ENCODE results near the gene KHSRP. TPM values are rescaled to one million over a fixed set of nuclear protein-coding genes. Genes with fewer than 3 reads are reported as not detected.
"Not testable (repeated sequence)": the region's sequence is repeated elsewhere in the genome, so short reads cannot be mapped to it uniquely, and the experiment has no call there.

Gene KHSRP
- total and polyA plus RNA-seq, 10 donors: 35.8 to 174 (median 124) TPM

DNA sequence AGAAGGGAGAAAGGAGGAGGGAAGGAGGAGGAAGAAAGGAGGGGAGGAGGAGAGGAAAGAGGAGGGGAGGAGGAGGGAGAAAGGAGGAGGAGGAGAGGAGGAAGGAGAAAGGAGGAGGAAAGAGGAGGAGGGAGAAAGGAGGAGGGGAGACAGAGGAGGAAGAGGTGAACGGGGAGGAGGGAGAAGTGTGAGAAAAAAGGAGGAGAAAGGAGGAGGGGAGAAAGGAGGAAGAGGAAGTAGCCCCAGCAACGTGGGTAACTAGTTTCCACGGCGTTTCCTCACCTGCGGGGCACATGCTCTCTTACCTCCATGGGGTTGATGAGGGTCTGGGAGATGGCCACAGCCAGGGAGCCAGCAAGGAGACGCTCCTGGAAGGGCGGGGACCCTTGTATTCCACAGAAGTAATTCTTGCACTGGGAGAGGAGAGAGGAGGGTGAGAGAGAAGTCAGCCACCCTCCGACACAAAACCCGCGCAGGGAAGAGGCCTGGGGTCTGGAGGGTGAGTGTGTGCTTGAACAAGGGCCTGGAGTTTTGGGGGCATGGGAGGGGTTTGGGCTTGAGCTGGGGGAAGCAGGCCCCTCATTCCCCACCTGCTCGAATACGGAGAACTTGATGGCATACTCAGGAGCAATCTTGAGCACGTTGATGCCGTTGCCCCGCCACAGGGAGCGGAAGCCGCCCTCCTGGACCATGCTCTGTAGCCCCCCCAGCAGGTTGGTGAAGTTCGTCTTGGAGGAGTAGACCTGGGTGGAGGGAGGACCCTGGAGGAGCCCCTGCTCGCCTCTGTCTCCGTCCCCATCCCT is 5.0 kb upstream of the KHSRP start:
- H3K4me1 ChIP-seq: peaks cover 0 to 15% (median 6%) of the 10 kb centered on the region in 6 donors
- H3K27me3 ChIP-seq (replicated peaks in 1 of 7): no peaks in the 10 kb centered on the region
- no peak overlapping the region for H3K4me3 ChIP-seq
- TF ChIP-seq POLR2AphosphoS5 (IDR thresholded peaks at IDR 0.05) (no peak), POLR2A (IDR thresholded peaks at IDR 0.05) (no peak)
- TF ChIP-seq, protein P1, sequence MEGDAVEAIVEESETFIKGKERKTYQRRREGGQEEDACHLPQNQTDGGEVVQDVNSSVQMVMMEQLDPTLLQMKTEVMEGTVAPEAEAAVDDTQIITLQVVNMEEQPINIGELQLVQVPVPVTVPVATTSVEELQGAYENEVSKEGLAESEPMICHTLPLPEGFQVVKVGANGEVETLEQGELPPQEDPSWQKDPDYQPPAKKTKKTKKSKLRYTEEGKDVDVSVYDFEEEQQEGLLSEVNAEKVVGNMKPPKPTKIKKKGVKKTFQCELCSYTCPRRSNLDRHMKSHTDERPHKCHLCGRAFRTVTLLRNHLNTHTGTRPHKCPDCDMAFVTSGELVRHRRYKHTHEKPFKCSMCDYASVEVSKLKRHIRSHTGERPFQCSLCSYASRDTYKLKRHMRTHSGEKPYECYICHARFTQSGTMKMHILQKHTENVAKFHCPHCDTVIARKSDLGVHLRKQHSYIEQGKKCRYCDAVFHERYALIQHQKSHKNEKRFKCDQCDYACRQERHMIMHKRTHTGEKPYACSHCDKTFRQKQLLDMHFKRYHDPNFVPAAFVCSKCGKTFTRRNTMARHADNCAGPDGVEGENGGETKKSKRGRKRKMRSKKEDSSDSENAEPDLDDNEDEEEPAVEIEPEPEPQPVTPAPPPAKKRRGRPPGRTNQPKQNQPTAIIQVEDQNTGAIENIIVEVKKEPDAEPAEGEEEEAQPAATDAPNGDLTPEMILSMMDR (IDR thresholded peaks at IDR 0.05 in 8 of 11, conservative IDR thresholded peaks at IDR 0.05 in 3 of 11): no peak
- H3K36me3 ChIP-seq: no peaks in the 10 kb centered on the region
- no peaks in the 10 kb centered on the region for H3K9me3 ChIP-seq
- no peak overlapping the region for H3K27ac ChIP-seq
- DNase-seq: no peak
- 56 to 63% (median 61%) methylated on average over 15 to 20 of the region's 20 CpGs for WGBS, 5 donors
- intact Hi-C loops (cut with DNase I; ENCODE audit: low total_unique reads): no loop called here

DNA sequence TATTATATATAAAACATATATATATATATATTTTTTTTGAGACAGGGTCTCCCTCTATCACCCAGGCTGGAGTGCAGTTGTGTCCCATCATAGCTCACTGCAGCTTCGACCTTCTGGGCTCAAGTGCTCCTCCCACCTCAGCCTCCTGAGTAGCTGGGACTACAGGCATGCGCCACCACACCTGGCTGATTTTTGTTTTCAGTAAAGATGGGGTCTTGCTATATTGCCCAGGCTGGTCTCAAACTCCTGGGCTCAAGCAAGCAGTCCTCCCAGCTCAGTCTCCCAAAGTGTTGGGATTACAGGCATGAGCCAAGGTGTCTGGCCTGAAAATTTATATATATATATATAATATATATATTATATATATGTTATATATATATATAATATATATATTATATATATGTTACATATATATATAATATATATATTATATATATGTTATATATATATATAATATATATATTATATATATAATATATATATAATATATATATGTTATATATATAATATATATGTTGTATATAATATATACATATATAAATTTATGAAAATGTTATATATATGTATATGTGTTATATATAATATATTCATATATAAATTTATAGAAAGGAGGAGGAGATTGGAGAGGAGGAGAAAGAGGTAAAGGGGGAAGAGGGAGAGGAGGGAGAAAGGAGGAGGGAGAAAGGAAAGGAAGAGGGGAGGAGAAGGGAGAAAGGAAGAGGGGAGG is 4.2 kb upstream of the KHSRP start:
- peaks cover 0 to 17% (median 8%) of the 10 kb centered on the region in 6 donors for H3K4me1 ChIP-seq
- intact Hi-C loops (cut with DNase I; ENCODE audit: low total_unique reads); DNase-seq; H3K36me3 ChIP-seq; H3K4me3 ChIP-seq; H3K27ac ChIP-seq; H3K9me3 ChIP-seq; H3K27me3 ChIP-seq (replicated peaks in 1 of 7): not testable (repeated sequence)
- WGBS, 5 donors: 77 to 87% (median 83%) methylated on average over 2 of the region's 2 CpGs

DNA sequence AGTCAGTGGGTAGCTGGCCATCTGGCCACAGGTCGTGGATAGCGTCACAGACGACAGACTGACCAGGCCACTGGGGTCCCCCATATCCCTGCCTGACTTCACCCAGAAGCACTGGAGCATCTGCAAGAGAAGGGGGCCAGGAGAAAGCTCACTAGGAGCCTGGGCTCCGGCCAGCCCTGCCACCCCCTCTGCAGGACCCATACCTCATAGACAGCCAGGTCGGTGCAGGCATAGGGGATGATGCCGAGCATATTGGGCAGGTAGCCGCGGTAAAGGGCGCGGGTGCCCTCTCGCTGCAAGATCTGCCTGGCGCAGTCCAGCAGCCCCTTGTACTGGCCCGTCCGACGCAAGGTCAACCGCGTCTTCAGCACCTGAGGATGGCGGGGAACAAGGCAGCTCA is 2.5 kb upstream of the KHSRP start:
- intact Hi-C loops (cut with DNase I; ENCODE audit: low total_unique reads): no loop called here
- TF ChIP-seq, protein P1 (IDR thresholded peaks at IDR 0.05 in 8 of 11, conservative IDR thresholded peaks at IDR 0.05 in 3 of 11): no peak
- no peak for TF ChIP-seq POLR2AphosphoS5 (IDR thresholded peaks at IDR 0.05)
- TF ChIP-seq POLR2A (IDR thresholded peaks at IDR 0.05): no peak
- peak; percentile 73 for DNase-seq
- no peaks in the 10 kb centered on the region for H3K27me3 ChIP-seq (replicated peaks in 1 of 7)
- WGBS, 5 donors: 92 to 100% (median 96%) methylated on average over 4 to 18 of the region's 18 CpGs
- peaks cover 10 to 34% (median 25%) of the 10 kb centered on the region in 6 donors for H3K4me1 ChIP-seq
- peaks cover 0 to 2% (median 0%) of the 10 kb centered on the region in 6 donors for H3K36me3 ChIP-seq
- no peaks in the 10 kb centered on the region for H3K9me3 ChIP-seq
- H3K4me3 ChIP-seq: no peak overlapping the region
- H3K27ac ChIP-seq: no peak overlapping the region

DNA sequence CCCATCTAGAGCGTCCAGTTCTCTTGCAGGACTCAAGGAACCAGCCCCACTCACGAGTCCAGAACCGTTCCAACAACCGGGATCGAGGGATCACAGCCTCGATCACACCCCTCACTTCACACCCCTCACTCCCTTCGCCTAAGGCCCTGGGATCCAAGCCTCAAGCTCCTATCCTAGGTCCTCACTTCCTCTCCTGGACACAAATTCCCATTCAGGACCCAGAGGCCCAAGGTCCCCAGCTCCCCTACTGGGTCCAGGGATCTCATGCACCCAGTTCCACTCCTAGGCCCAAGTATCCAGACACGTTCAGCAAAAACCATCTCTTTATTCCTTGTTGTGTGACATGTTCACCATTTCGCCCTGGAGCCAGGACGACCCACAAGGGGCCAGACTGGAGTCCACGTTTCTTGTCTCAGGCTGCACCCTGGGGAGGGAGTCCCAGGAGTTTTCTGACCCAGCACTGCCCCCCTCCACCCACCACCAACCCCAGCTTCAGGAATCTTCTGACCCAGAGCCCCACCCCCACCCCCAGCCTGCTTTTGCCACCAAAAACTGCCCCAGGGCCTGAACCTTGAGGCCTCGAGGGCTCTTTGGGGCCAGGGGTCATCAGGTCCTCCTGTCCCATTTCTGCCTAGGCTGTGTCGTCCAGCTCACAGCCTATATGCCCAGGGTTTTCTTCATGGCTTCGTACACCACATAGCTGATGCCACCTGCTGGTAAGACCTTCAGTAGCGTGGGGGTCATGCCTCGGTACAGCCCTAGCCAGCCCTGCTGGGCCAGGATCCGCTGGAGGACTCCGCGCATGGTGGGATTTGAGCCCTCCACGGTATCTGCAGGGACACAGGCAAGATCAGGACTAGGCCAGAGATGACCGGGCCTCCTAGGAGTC is 1.4 kb upstream of the KHSRP start:
- TF ChIP-seq POLR2A (IDR thresholded peaks at IDR 0.05) (no peak), POLR2AphosphoS5 (IDR thresholded peaks at IDR 0.05) (no peak)
- TF ChIP-seq, protein P1 (IDR thresholded peaks at IDR 0.05 in 8 of 11, conservative IDR thresholded peaks at IDR 0.05 in 3 of 11): peak in 1 of 11 experiments; percentile 12
- Histone ChIP-seq H3K9me3 (no peaks in the 10 kb centered on the region), H3K27ac (peak overlapping the region; percentile 70 to 91 (median 88)), H3K4me1 (peaks cover 12 to 46% (median 33%) of the 10 kb centered on the region in 6 donors), H3K4me3 (peak overlapping the region in 6 of 8 donors; percentile 24 to 91 (median 52)), H3K36me3 (peaks cover 0 to 14% (median 6%) of the 10 kb centered on the region in 6 donors), H3K27me3 (replicated peaks in 1 of 7) (no peaks in the 10 kb centered on the region)
- DNase-seq: no peak
- WGBS, 5 donors: 93 to 94% (median 94%) methylated on average over 20 to 21 of the region's 21 CpGs
- intact Hi-C loops (cut with DNase I; ENCODE audit: low total_unique reads): no loop called here
